ENCODE results near the gene BAZ2A.
A peak's percentile ranks its signal among the peaks of the same experiment; 100 is the strongest.

Gene BAZ2A

GRCh38 chr12:56634837-56635791 lies 5.0 kb upstream of the BAZ2A start:
- DNase-seq, result peak; percentile 41

- no peak for DNase-seq
Measured at GRCh38 chr12:56634242-56634836, 4.2 kb upstream of the BAZ2A start.

GRCh38 chr12:56633468-56634241 lies 3.5 kb upstream of the BAZ2A start:
- no peak for DNase-seq

GRCh38 chr12:56632701-56633467 lies 2.8 kb upstream of the BAZ2A start:
- DNase-seq, result no peak

- no peak for DNase-seq
Measured at GRCh38 chr12:56631790-56632700, 1.9 kb upstream of the BAZ2A start.

- DNase-seq, result no peak
Measured at GRCh38 chr12:56629459-56630179, 507 bp downstream of the BAZ2A start.

- DNase-seq, result peak; percentile 44
Measured at GRCh38 chr12:56628671-56629458, 1.3 kb downstream of the BAZ2A start.

- no peak for DNase-seq
Measured at GRCh38 chr12:56626701-56627100, 3.4 kb downstream of the BAZ2A start.

- DNase-seq, result no peak
Measured at GRCh38 chr12:56622535-56622934, 7.6 kb downstream of the BAZ2A start.

- DNase-seq, result no peak
Measured at GRCh38 chr12:56616925-56617324, 13.2 kb downstream of the BAZ2A start.

- no peak for DNase-seq
Measured at GRCh38 chr12:56616244-56616643, 13.9 kb downstream of the BAZ2A start.

- DNase-seq, result no peak
Measured at GRCh38 chr12:56614627-56615026, 15.5 kb downstream of the BAZ2A start.

- DNase-seq, result no peak
Measured at GRCh38 chr12:56604355-56604754, 25.8 kb downstream of the BAZ2A start.

- no peak for DNase-seq
Measured at GRCh38 chr12:56602239-56602638, 27.9 kb downstream of the BAZ2A start.

- DNase-seq, result no peak
Measured at GRCh38 chr12:56601503-56601902, 28.6 kb downstream of the BAZ2A start.

- no peak for DNase-seq
Measured at GRCh38 chr12:56600753-56601152, 29.4 kb downstream of the BAZ2A start.

- DNase-seq, result no peak
Measured at GRCh38 chr12:56599797-56600196, 30.3 kb downstream of the BAZ2A start.

- no peak for DNase-seq
Measured at GRCh38 chr12:56599041-56599440, 31.1 kb downstream of the BAZ2A start.

GRCh38 chr12:56596815-56597214 lies 33.3 kb downstream of the BAZ2A start:
- DNase-seq, result no peak
